GM21360 (cell line): ENCODE measurements around the gene RUVBL1.
"Not testable (repeated sequence)": the region's sequence is repeated elsewhere in the genome, so short reads cannot be mapped to it uniquely, and the experiment has no call there.

Source experiments
- ATAC-seq: cut with Tn5 transposase; IDR thresholded peaks from one replicate; pipeline ENCODE4 v1.9.1; 2021; ENCODE audit warnings: mild to moderate bottlenecking, moderate library complexity; ENCODE audit not compliant: unreplicated experiment

The RUVBL1 gene

GRCh38 chr3:128123538-128124368, at the start of gene RUVBL1:
Gene RUVBL1 (minus strand): TSS chr3:128123812. CDS start chr3:128123724, 88 bp downstream.
- ATAC-seq = peak; percentile 96

GRCh38 chr3:128173200-128173599, 49.6 kb upstream of the RUVBL1 start:
- no peak for ATAC-seq

- no peak for ATAC-seq
Measured at GRCh38 chr3:128170866-128171516, 47.4 kb upstream of the RUVBL1 start.

- no peak for ATAC-seq
Measured at GRCh38 chr3:128168836-128169235, 45.2 kb upstream of the RUVBL1 start.

- no peak for ATAC-seq
Measured at GRCh38 chr3:128167973-128168674, 44.5 kb upstream of the RUVBL1 start.

GRCh38 chr3:128167646-128167972, 44.0 kb upstream of the RUVBL1 start:
- ATAC-seq = no peak

GRCh38 chr3:128166971-128167453, 43.4 kb upstream of the RUVBL1 start:
- no peak for ATAC-seq

- no peak for ATAC-seq
Measured at GRCh38 chr3:128163432-128163831, 39.8 kb upstream of the RUVBL1 start.

GRCh38 chr3:128160661-128161060, 37.0 kb upstream of the RUVBL1 start:
- ATAC-seq = no peak

- no peak for ATAC-seq
Measured at GRCh38 chr3:128155616-128156360, 32.2 kb upstream of the RUVBL1 start.

- ATAC-seq = not testable (repeated sequence)
Measured at GRCh38 chr3:128154354-128154753, 30.7 kb upstream of the RUVBL1 start.

GRCh38 chr3:128153156-128154041, 29.8 kb upstream of the RUVBL1 start, which contains the start of gene EEFSEC:
Gene EEFSEC (plus strand): TSS chr3:128153481. CDS start chr3:128153508, 27 bp downstream.
- ATAC-seq = peak; percentile 77

GRCh38 chr3:128152419-128153155, 29.0 kb upstream of the RUVBL1 start:
- no peak for ATAC-seq

- no peak for ATAC-seq
Measured at GRCh38 chr3:128151758-128152274, 28.2 kb upstream of the RUVBL1 start.

- ATAC-seq = no peak
Measured at GRCh38 chr3:128149650-128150049, 26.0 kb upstream of the RUVBL1 start.

GRCh38 chr3:128146201-128146600, 22.6 kb upstream of the RUVBL1 start:
- no peak for ATAC-seq

- no peak for ATAC-seq
Measured at GRCh38 chr3:128145279-128145678, 21.7 kb upstream of the RUVBL1 start.

GRCh38 chr3:128144512-128145187, 21.0 kb upstream of the RUVBL1 start:
- no peak for ATAC-seq
